GM12878 (cell line): ENCODE data around the gene IGF2BP1. TPM values are rescaled to one million over a fixed set of nuclear protein-coding genes. Genes with fewer than 3 reads are reported as not detected.

Source experiments
- ATAC-seq: fragments of 200-7000 bp; cut with Tn5 transposase; 3 replicates; pipeline ENCODE4 v1.9.1; 2020; ENCODE audit warnings: mild to moderate bottlenecking, moderate library complexity
- BruUV-seq: library from RNA; stranded (reverse); fragments of 400-500 nt; replicated peaks from 2 replicates; lab custom pipeline; 2021; lab: Mats Ljungman, UMichigan
- CTCF ChIA-PET: fragments of 300-600 bp; sonication (Branson Sonifier 250); formaldehyde crosslinking; extraction: SDS; loops from one replicate; lab custom pipeline; 2021; ENCODE audit warnings: inconsistent platforms; lab: Yijun Ruan, JAX
- POLR2A ChIA-PET: fragments of 350-600 bp; formaldehyde crosslinking; extraction: SDS; loops from one replicate; lab custom pipeline; 2021; ENCODE audit warnings: inconsistent platforms; lab: Charles Lee
- RAD21 ChIA-PET: fragments of 300-600 bp; sonication (Branson Sonifier 250); formaldehyde crosslinking; loops from one replicate; lab custom pipeline; 2023; ENCODE audit warnings: antibody characterized with exemption; ENCODE audit not compliant: unreplicated experiment; lab: Charles Lee
- SMC1A ChIA-PET: fragments of 300-600 bp; sonication (Branson Sonifier 250); formaldehyde crosslinking; loops from one replicate; lab custom pipeline; 2023; ENCODE audit not compliant: unreplicated experiment, uncharacterized antibody; lab: Charles Lee
- DNase-seq: peaks from one replicate; pipeline ENCODE4 v3.0.0-alpha.2; 2011; ENCODE audit warnings: low read depth, low spot score
- FAIRE-seq: peaks from 3 replicates; lab custom pipeline; 2011; peaks lifted over from hg19 to GRCh38; lab: Jason Lieb, UNC
- H2AFZ ChIP-seq: 2 replicates; pipeline ENCODE4 v1.6.0; 2011; ENCODE audit warnings: low read depth, low read length, control low read depth; ENCODE audit not compliant: control insufficient read depth
- H3K27ac ChIP-seq: 2 replicates; pipeline ENCODE4 v1.5.1; 2011; ENCODE audit warnings: control low read depth; ENCODE audit not compliant: control insufficient read depth, insufficient read depth
- H3K27me3 ChIP-seq, 2 experiments: replicated peaks in 1 of 2; 2 replicates each; pipeline versions ENCODE4 v1.6.0 to v1.6.1; 2011; ENCODE audit warnings: low read length in 1 of 2; ENCODE audit not compliant: control insufficient read depth in 2 of 2, insufficient read depth in 2 of 2
- H3K36me3 ChIP-seq, 2 experiments: 2 replicates each; pipeline ENCODE4 v1.5.1; 2011; ENCODE audit warnings: low read length in 1 of 2; ENCODE audit not compliant: control insufficient read depth in 2 of 2, insufficient read depth in 2 of 2
- H3K4me1 ChIP-seq: 2 replicates; pipeline ENCODE4 v1.6.1; 2011; ENCODE audit warnings: mild to moderate bottlenecking, low read length, moderate library complexity, mixed read lengths; ENCODE audit not compliant: control insufficient read depth, insufficient read depth
- H3K4me2 ChIP-seq: 2 replicates; pipeline ENCODE4 v1.6.0; 2011; ENCODE audit warnings: control low read depth; ENCODE audit not compliant: control insufficient read depth, insufficient read depth
- H3K4me3 ChIP-seq: fragments of 200-600 bp; sonication (generic); 2 replicates; pipeline ENCODE4 v1.5.1; 2016
- H3K79me2 ChIP-seq: 2 replicates; pipeline ENCODE4 v1.6.0; 2011; ENCODE audit warnings: low read length; ENCODE audit not compliant: control insufficient read depth, insufficient read depth
- H3K9ac ChIP-seq: 2 replicates; pipeline ENCODE4 v1.8.0; 2011; ENCODE audit warnings: low read length, control low read depth, mixed read lengths; ENCODE audit not compliant: control insufficient read depth, insufficient read depth
- H3K9me3 ChIP-seq: replicated peaks from 3 replicates; pipeline ENCODE4 v1.5.1; 2011; ENCODE audit warnings: mild to moderate bottlenecking, low read length; ENCODE audit not compliant: control insufficient read depth, insufficient read depth
- H4K20me1 ChIP-seq: 2 replicates; pipeline ENCODE4 v1.6.0; 2011; ENCODE audit not compliant: control insufficient read depth, insufficient read depth
- BMI1 ChIP-seq: fragments of 450-650 bp; IDR thresholded peaks from 2 replicates; pipeline ENCODE4 v1.6.1; 2016; ENCODE audit warnings: mild to moderate bottlenecking, moderate library complexity, borderline replicate concordance
- CBX3 ChIP-seq: fragments of 200-600 bp; sonication (generic); IDR thresholded peaks from 2 replicates; pipeline ENCODE4 v1.6.1; 2016; ENCODE audit warnings: low read depth, borderline replicate concordance
- MAX ChIP-seq: IDR thresholded peaks from 2 replicates; pipeline ENCODE4 v1.6.1; 2012; ENCODE audit warnings: low read depth, low read length, improper control_type of control experiment
- NR2C1 ChIP-seq: fragments of 450-650 bp; IDR thresholded peaks from 2 replicates; pipeline ENCODE4 v1.6.1; 2017; ENCODE audit warnings: antibody characterized with exemption, mild to moderate bottlenecking, moderate library complexity
- NR2F1 ChIP-seq: fragments of 450-650 bp; conservative IDR thresholded peaks from 2 replicates; pipeline ENCODE4 v1.6.1; 2017; ENCODE audit warnings: mild to moderate bottlenecking
- SMAD5 ChIP-seq: IDR thresholded peaks from 2 replicates; pipeline ENCODE4 v1.6.1; 2016; ENCODE audit warnings: antibody characterized with exemption, low read depth
- ZNF217 ChIP-seq: fragments of 450-650 bp; IDR thresholded peaks from 2 replicates; pipeline ENCODE4 v1.6.1; 2017; ENCODE audit warnings: antibody characterized with exemption, mild to moderate bottlenecking
- ZNF687 ChIP-seq: fragments of 450-650 bp; IDR thresholded peaks from 2 replicates; pipeline ENCODE4 v1.6.1; 2017; ENCODE audit warnings: mild to moderate bottlenecking, moderate library complexity
- WGBS: methylation state at CpG from one replicate; pipeline ENCODE4 v1.1.6; 2016; ENCODE audit warnings: low lambda C conversion rate; ENCODE audit not compliant: insufficient replicate concordance, insufficient coverage; ENCODE audit errors: missing lambda C conversion rate; 5-methylcytosine and 5-hydroxymethylcytosine counted together
- in situ Hi-C: fragments of 300-500 bp; cut with MboI; formaldehyde crosslinking; loops from 9 replicates; pipeline ENCODE4 v1.14.3; 2018; ENCODE audit warnings: mixed read lengths
- intact Hi-C: fragments of 100-400 bp; cut with micrococcal nuclease; formaldehyde crosslinking; loops from one replicate; pipeline ENCODE4 v1.14.2; 2022; ENCODE audit not compliant: unreplicated experiment
- polyA plus RNA-seq, 11 experiments: library from polyadenylated mRNA; depleted of rRNA in 4 of 11; unstranded in 6 of 11; stranded (reverse) in 5 of 11; fragments of >200 nt; fragmentation: Nextera tagmentation in 4 of 11; fragmentation: Illumina TruSeq in 1 of 11; extraction: Ambion mirVana in 4 of 11; extraction: Trizol in 1 of 11; gene quantifications; 1 replicate in 1 of 11; 2 replicates in 10 of 11; pipeline versions ENCODE4 v1.2.1 to v1.2.3, GENCODE V29; 2011 to 2016; ENCODE audit warnings: inconsistent platforms in 2 of 11, missing spikeins in 2 of 11, low read depth in 1 of 11
- total RNA-seq, 4 experiments: library from RNA; depleted of rRNA in 3 of 4; stranded (reverse); fragments of >200 nt in 3 of 4; fragmentation: Illumina TruSeq in 1 of 4; extraction: Trizol in 1 of 4; gene quantifications; 2 replicates each; pipeline versions ENCODE4 v1.2.1 to v1.2.3, GENCODE V29; 2013 to 2021

Gene IGF2BP1
- total and polyA plus RNA-seq, 10 of the 15 experiments (the other 5 are each of a cell fraction or from before 2014, with no cell fraction given): 0.04 to 2.4 (median 0.13) TPM; not detected in 1

GRCh38 chr17:49021768-49022103, 24.6 kb downstream of the IGF2BP1 start (continued):
- TF ChIP-seq CBX3: no peak
- TF ChIP-seq BMI1: no peak
- TF ChIP-seq, all 136 proteins: peak for 0

- ChIA-PET RAD21 (no interaction called here), CTCF (no interaction called here), POLR2A (no interaction called here), SMC1A (no interaction called here)
- H4K20me1 ChIP-seq: no peaks in the 10 kb centered on the region
- H2AFZ ChIP-seq: no peak overlapping the region
- 16% methylated on average over 6 of the region's 6 CpGs for WGBS
- no peak for ATAC-seq
- H3K4me1 ChIP-seq: no peaks in the 10 kb centered on the region
- H3K36me3 ChIP-seq: no peaks in the 10 kb centered on the region
- no TSS peak for BruUV-seq
- no peak overlapping the region for H3K27ac ChIP-seq
- H3K4me2 ChIP-seq: no peak overlapping the region
- intact Hi-C loops: no loop called here
- H3K79me2 ChIP-seq: no peaks in the 10 kb centered on the region
- TF ChIP-seq ZNF217 (no peak), NR2C1 (0 out of 2 replicates have a peak, but pooled peaks have one; percentile 9), ZNF687 (no peak), CBX3 (no peak), SMAD5 (no peak), MAX (no peak), NR2F1 (peak; percentile 34; the same call in 1 of the 2 replicates)
- H3K4me3 ChIP-seq: no peak overlapping the region
- no peak for FAIRE-seq
- no peaks in the 10 kb centered on the region for H3K9me3 ChIP-seq
- H3K9ac ChIP-seq: no peak overlapping the region
- in situ Hi-C loops: no loop called here
- H3K27me3 ChIP-seq: no peaks in the 10 kb centered on the region; a peak in 2 of 4 replicates
- DNase-seq: no peak
These were observed 25.3 kb downstream of the IGF2BP1 start for GRCh38 chr17:49022391-49022941.
